Effector CD8-positive, alpha-beta T cell (primary cell): Measurements from ENCODE around the gene PLEKHM2.

ENCODE experiments used
- DNase-seq: peaks from one replicate; lab custom pipeline; 2025; lab: John Stamatoyannopoulos, UW

The PLEKHM2 gene

GRCh38 chr1:15760520-15761211 is 76.5 kb downstream of the PLEKHM2 start:
- no peak for DNase-seq

GRCh38 chr1:15761366-15762128 is 77.4 kb downstream of the PLEKHM2 start:
- no peak for DNase-seq

GRCh38 chr1:15762546-15762945 is 78.4 kb downstream of the PLEKHM2 start:
- DNase-seq = no peak

GRCh38 chr1:15764269-15764764 is 80.2 kb downstream of the PLEKHM2 start:
- DNase-seq = no peak

- no peak for DNase-seq
Measured at GRCh38 chr1:15764890-15765289, 80.8 kb downstream of the PLEKHM2 start.

- DNase-seq = no peak
Measured at GRCh38 chr1:15765495-15766194, 81.5 kb downstream of the PLEKHM2 start.

GRCh38 chr1:15767941-15768340 is 83.8 kb downstream of the PLEKHM2 start:
- DNase-seq = no peak

- no peak for DNase-seq
Measured at GRCh38 chr1:15768388-15768787, 84.3 kb downstream of the PLEKHM2 start.

- DNase-seq = no peak
Measured at GRCh38 chr1:15770313-15770962, 86.3 kb downstream of the PLEKHM2 start.

GRCh38 chr1:15771836-15772515 is 87.9 kb downstream of the PLEKHM2 start:
- no peak for DNase-seq

- no peak for DNase-seq
Measured at GRCh38 chr1:15775706-15776105, 91.6 kb downstream of the PLEKHM2 start.

GRCh38 chr1:15777909-15778707 is 94.0 kb downstream of the PLEKHM2 start:
- no peak for DNase-seq
